HCT116 (cell line): Measurements from ENCODE around the gene ZYX.

Source experiments
- CEBPB ChIP-seq: IDR thresholded peaks from 2 replicates; pipeline ENCODE4 v1.6.1; 2012; ENCODE audit warnings: low read depth
- CTCF ChIP-seq, 3 experiments: fragments of 200-600 bp in 1 of 3; sonication (generic) in 1 of 3; IDR thresholded peaks in 2 of 3; conservative IDR thresholded peaks in 1 of 3; 2 replicates each; pipeline ENCODE4 v1.5.1; 2012 to 2017; ENCODE audit warnings: low read depth in 2 of 3, low read length in 2 of 3, antibody characterized with exemption in 1 of 3, borderline replicate concordance in 1 of 3, control low read depth in 1 of 3, mild to moderate bottlenecking in 1 of 3, mixed read lengths in 1 of 3, mixed run types in 1 of 3, moderate library complexity in 1 of 3; ENCODE audit not compliant: insufficient read depth in 1 of 3
- ELF1 ChIP-seq: IDR thresholded peaks from 2 replicates; pipeline ENCODE4 v1.6.1; 2012; ENCODE audit warnings: low read depth, borderline replicate concordance
- EZH2 ChIP-seq: fragments of 200-600 bp; sonication (generic); IDR thresholded peaks from 2 replicates; pipeline ENCODE4 v1.6.1; 2017; ENCODE audit warnings: antibody characterized with exemption, mixed run types
- EZH2phosphoT487 ChIP-seq: fragments of 200-600 bp; IDR thresholded peaks from 2 replicates; pipeline ENCODE4 v1.6.1; 2018; ENCODE audit warnings: antibody characterized with exemption, borderline replicate concordance
- JUND ChIP-seq: IDR thresholded peaks from 2 replicates; pipeline ENCODE4 v1.6.1; 2012
- POLR2A ChIP-seq: IDR thresholded peaks from 2 replicates; pipeline ENCODE4 v1.7.0; 2011; ENCODE audit warnings: borderline replicate concordance; ENCODE audit not compliant: insufficient read depth, insufficient read length; ENCODE audit errors: extremely low read depth
- POLR2AphosphoS5 ChIP-seq: IDR thresholded peaks from 2 replicates; pipeline ENCODE4 v1.6.1; 2011; ENCODE audit warnings: mild to moderate bottlenecking, low read depth, low read length, moderate library complexity
- SIN3A ChIP-seq: IDR thresholded peaks from 2 replicates; pipeline ENCODE4 v1.6.1; 2012; ENCODE audit warnings: low read depth
- YY1 ChIP-seq: IDR thresholded peaks from 2 replicates; pipeline ENCODE4 v1.6.1; 2011; ENCODE audit warnings: low read length, low read depth, moderate library complexity, mild to moderate bottlenecking; ENCODE audit not compliant: insufficient replicate concordance; ENCODE audit errors: extremely low read depth
- ZFX ChIP-seq: fragments of 450-650 bp; IDR thresholded peaks from 2 replicates; pipeline ENCODE4 v1.6.1; 2017
- ZNF274 ChIP-seq: fragments of 200-500 bp; sonication (Bioruptor generic); IDR thresholded peaks from 2 replicates; pipeline ENCODE4 v1.6.1; 2014; ENCODE audit warnings: mild to moderate bottlenecking, low read depth, low read length, inconsistent platforms
- TF ChIP-seq, protein P1 (sequence below): IDR thresholded peaks from 2 replicates; pipeline ENCODE4 v1.6.1; 2012
- TF ChIP-seq, protein P2 (sequence below): IDR thresholded peaks from 2 replicates; pipeline ENCODE4 v1.6.1; 2012; ENCODE audit warnings: low read depth

DNA sequence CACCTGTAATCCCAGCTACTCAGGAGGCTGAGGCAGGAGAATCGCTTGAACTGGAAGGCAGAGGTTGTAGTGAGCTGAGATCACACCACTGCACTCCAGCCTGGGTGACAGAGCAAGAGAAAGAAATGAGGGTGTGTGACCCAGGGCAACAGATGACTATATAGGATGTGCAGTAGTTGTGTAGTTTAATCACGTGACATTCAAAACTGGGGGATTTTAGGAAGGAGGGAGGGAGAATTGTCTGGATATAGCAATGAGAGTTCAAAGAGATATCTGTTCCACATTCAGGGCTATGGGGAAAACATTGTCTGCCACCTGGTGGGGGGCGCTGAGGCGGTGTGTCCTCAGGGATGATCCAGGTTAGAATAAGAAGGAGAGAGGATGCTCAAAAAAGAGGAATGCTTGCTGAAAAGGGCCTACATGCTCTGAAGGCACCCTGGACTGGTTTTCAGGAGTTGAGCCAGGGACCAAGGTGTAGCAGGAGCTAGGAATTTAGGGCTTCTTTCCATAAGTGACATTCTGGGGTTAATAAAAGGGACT, 7.8 kb upstream of the ZYX start:
- peak; percentile 26 to 43 (median 36); a peak in 4 of 6 replicates for TF ChIP-seq CTCF (IDR thresholded peaks at IDR 0.05 in 2 of 3, conservative IDR thresholded peaks at IDR 0.05 in 1 of 3; ENCODE audit: borderline replicate concordance in 1 of 3, insufficient read depth in 1 of 3, low read depth in 2 of 3, low read length in 2 of 3)
- TF ChIP-seq, protein P1, sequence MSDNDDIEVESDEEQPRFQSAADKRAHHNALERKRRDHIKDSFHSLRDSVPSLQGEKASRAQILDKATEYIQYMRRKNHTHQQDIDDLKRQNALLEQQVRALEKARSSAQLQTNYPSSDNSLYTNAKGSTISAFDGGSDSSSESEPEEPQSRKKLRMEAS: no peak
- no peak for TF ChIP-seq ELF1
- no peak for TF ChIP-seq POLR2A
- TF ChIP-seq EZH2: no peak
- TF ChIP-seq, protein P2, sequence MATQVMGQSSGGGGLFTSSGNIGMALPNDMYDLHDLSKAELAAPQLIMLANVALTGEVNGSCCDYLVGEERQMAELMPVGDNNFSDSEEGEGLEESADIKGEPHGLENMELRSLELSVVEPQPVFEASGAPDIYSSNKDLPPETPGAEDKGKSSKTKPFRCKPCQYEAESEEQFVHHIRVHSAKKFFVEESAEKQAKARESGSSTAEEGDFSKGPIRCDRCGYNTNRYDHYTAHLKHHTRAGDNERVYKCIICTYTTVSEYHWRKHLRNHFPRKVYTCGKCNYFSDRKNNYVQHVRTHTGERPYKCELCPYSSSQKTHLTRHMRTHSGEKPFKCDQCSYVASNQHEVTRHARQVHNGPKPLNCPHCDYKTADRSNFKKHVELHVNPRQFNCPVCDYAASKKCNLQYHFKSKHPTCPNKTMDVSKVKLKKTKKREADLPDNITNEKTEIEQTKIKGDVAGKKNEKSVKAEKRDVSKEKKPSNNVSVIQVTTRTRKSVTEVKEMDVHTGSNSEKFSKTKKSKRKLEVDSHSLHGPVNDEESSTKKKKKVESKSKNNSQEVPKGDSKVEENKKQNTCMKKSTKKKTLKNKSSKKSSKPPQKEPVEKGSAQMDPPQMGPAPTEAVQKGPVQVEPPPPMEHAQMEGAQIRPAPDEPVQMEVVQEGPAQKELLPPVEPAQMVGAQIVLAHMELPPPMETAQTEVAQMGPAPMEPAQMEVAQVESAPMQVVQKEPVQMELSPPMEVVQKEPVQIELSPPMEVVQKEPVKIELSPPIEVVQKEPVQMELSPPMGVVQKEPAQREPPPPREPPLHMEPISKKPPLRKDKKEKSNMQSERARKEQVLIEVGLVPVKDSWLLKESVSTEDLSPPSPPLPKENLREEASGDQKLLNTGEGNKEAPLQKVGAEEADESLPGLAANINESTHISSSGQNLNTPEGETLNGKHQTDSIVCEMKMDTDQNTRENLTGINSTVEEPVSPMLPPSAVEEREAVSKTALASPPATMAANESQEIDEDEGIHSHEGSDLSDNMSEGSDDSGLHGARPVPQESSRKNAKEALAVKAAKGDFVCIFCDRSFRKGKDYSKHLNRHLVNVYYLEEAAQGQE: no peak
- TF ChIP-seq JUND: no peak
- no peak for TF ChIP-seq POLR2AphosphoS5
- no peak for TF ChIP-seq ZFX
- TF ChIP-seq EZH2phosphoT487: no peak
- TF ChIP-seq CEBPB: no peak
- TF ChIP-seq ZNF274: no peak
- TF ChIP-seq SIN3A: no peak
- TF ChIP-seq YY1: no peak
